H1 (cell line): ENCODE measurements around the gene CALHM5. TPM values are rescaled to one million over a fixed set of nuclear protein-coding genes. Genes with fewer than 3 reads are reported as not detected.

Experiments
- CTCF ChIA-PET: fragments of 300-600 bp; sonication (Branson Sonifier 250); formaldehyde crosslinking; loops from one replicate; lab custom pipeline; 2021; ENCODE audit not compliant: partially characterized antibody; lab: Charles Lee
- POLR2A ChIA-PET: fragments of 300-600 bp; sonication (Branson Sonifier 250); formaldehyde crosslinking; loops from one replicate; lab custom pipeline; 2021; ENCODE audit warnings: inconsistent platforms; ENCODE audit not compliant: partially characterized antibody; lab: Charles Lee
- DNase-seq, 2 experiments: peaks; one replicate each; pipeline versions ENCODE4 v3.0.0 to v3.0.0-alpha.2; 2010 to 2022; ENCODE audit warnings: low spot score in 2 of 2, low read depth in 1 of 2, mixed read lengths in 1 of 2
- FAIRE-seq: peaks from 2 replicates; lab custom pipeline; 2011; peaks lifted over from hg19 to GRCh38; lab: Jason Lieb, UNC
- H2AFZ ChIP-seq: 2 replicates; pipeline ENCODE4 v1.8.1; 2012; ENCODE audit warnings: low read length, inconsistent platforms
- H2AK5ac ChIP-seq: 2 replicates; pipeline ENCODE4 v1.6.1; 2013; ENCODE audit warnings: low read depth, low read length
- H2BK120ac ChIP-seq: replicated peaks from 2 replicates; pipeline ENCODE3; 2013; ENCODE audit warnings: low read depth, low read length, inconsistent platforms
- H2BK12ac ChIP-seq: 2 replicates; pipeline ENCODE4 v1.6.1; 2013; ENCODE audit warnings: low read depth, low read length
- H2BK15ac ChIP-seq: 2 replicates; pipeline ENCODE4 v1.6.1; 2013; ENCODE audit warnings: low read length
- H2BK20ac ChIP-seq: 2 replicates; pipeline ENCODE4 v1.6.1; 2013; ENCODE audit warnings: low read length
- H2BK5ac ChIP-seq: 2 replicates; pipeline ENCODE4 v1.6.1; 2013; ENCODE audit warnings: low read depth, low read length
- H3K14ac ChIP-seq: 2 replicates; pipeline ENCODE4 v1.6.1; 2013; ENCODE audit warnings: inconsistent platforms; ENCODE audit not compliant: insufficient read length
- H3K18ac ChIP-seq: 2 replicates; pipeline ENCODE4 v1.6.1; 2013; ENCODE audit warnings: low read length; ENCODE audit errors: extremely low read depth
- H3K23ac ChIP-seq: 2 replicates; pipeline ENCODE4 v1.6.1; 2013; ENCODE audit warnings: inconsistent platforms; ENCODE audit not compliant: insufficient read length
- H3K23me2 ChIP-seq: 2 replicates; pipeline ENCODE4 v1.6.1; 2013; ENCODE audit warnings: low read depth, low read length
- H3K27ac ChIP-seq: 2 replicates; pipeline ENCODE4 v1.6.1; 2011; ENCODE audit warnings: low read depth, low read length, inconsistent platforms
- H3K27me3 ChIP-seq, 4 experiments: replicated peaks in 1 of 4; 1 replicate in 1 of 4; 2 replicates in 3 of 4; pipeline versions ENCODE4 v1.6.1 to v1.8.1; 2011 to 2013; ENCODE audit warnings: low read length in 3 of 4, mild to moderate bottlenecking in 3 of 4, inconsistent platforms in 2 of 4, mixed read lengths in 2 of 4, moderate library complexity in 1 of 4; ENCODE audit not compliant: control insufficient read depth in 3 of 4, insufficient read depth in 3 of 4; ENCODE audit errors: extremely low read depth in 1 of 4
- H3K36me3 ChIP-seq, 4 experiments: 2 replicates each; pipeline versions ENCODE4 v1.6.1 to v1.8.1; 2011 to 2013; ENCODE audit warnings: mild to moderate bottlenecking in 4 of 4, low read length in 3 of 4, moderate library complexity in 2 of 4, control low read depth in 1 of 4, inconsistent platforms in 1 of 4; ENCODE audit not compliant: insufficient read depth in 4 of 4, control insufficient read depth in 2 of 4
- H3K4ac ChIP-seq: replicated peaks from 2 replicates; pipeline ENCODE3; 2013; ENCODE audit warnings: low read length, low read depth, mixed read lengths, inconsistent platforms; ENCODE audit not compliant: insufficient read length
- H3K4me1 ChIP-seq, 4 experiments: replicated peaks in 1 of 4; 1 replicate in 1 of 4; 2 replicates in 3 of 4; pipeline versions ENCODE4 v1.6.1 to v1.8.1; 2011 to 2013; ENCODE audit warnings: low read length in 3 of 4, inconsistent platforms in 2 of 4, mixed read lengths in 1 of 4; ENCODE audit not compliant: insufficient read depth in 4 of 4, control insufficient read depth in 3 of 4
- H3K4me2 ChIP-seq, 2 experiments: 2 replicates each; pipeline versions ENCODE4 v1.6.1 to v1.8.1; 2011 to 2013; ENCODE audit warnings: low read depth in 2 of 2, low read length in 2 of 2, control low read depth in 1 of 2, inconsistent platforms in 1 of 2, mild to moderate bottlenecking in 1 of 2; ENCODE audit not compliant: insufficient read depth in 1 of 2
- H3K4me3 ChIP-seq, 4 experiments: fragments of 200-600, 300-600 bp in 1 of 4; sonication (generic), shearing (Covaris generic), sonication (Bioruptor Twin) in 1 of 4; 2 replicates each; pipeline versions ENCODE4 v1.5.1 to v1.8.1; 2011 to 2016; ENCODE audit warnings: low read length in 4 of 4, low read depth in 3 of 4, control low read depth in 2 of 4, inconsistent platforms in 2 of 4, mild to moderate bottlenecking in 2 of 4, mixed read lengths in 1 of 4, moderate library complexity in 1 of 4; ENCODE audit not compliant: insufficient read depth in 2 of 4; ENCODE audit errors: extremely low read depth in 1 of 4
- H3K56ac ChIP-seq: replicated peaks from 2 replicates; pipeline ENCODE3; 2013; ENCODE audit warnings: low read depth, mild to moderate bottlenecking, mixed read lengths, low read length, inconsistent platforms; ENCODE audit not compliant: insufficient read length
- H3K79me1 ChIP-seq: 2 replicates; pipeline ENCODE4 v1.6.1; 2013; ENCODE audit warnings: low read depth, low read length, control low read depth
- H3K79me2 ChIP-seq, 2 experiments: 2 replicates each; pipeline versions ENCODE4 v1.6.1 to v1.8.1; 2012 to 2013; ENCODE audit warnings: low read length in 2 of 2, mild to moderate bottlenecking in 2 of 2, inconsistent platforms in 1 of 2; ENCODE audit not compliant: insufficient read depth in 2 of 2, control insufficient read depth in 1 of 2
- H3K9ac ChIP-seq, 4 experiments: replicated peaks in 1 of 4; 1 replicate in 1 of 4; 2 replicates in 3 of 4; pipeline versions ENCODE4 v1.6.1 to v1.8.1; 2011 to 2013; ENCODE audit warnings: low read depth in 3 of 4, low read length in 3 of 4, control low read depth in 2 of 4, mild to moderate bottlenecking in 2 of 4, moderate library complexity in 2 of 4, inconsistent platforms in 1 of 4; ENCODE audit errors: extremely low read depth in 1 of 4
- H3K9me3 ChIP-seq, 2 experiments: 2 replicates each; pipeline versions ENCODE4 v1.6.1 to v1.8.1; 2012 to 2013; ENCODE audit warnings: mild to moderate bottlenecking in 2 of 2, moderate library complexity in 2 of 2, control low read depth in 1 of 2, inconsistent platforms in 1 of 2, low read depth in 1 of 2, low read length in 1 of 2, mixed read lengths in 1 of 2; ENCODE audit not compliant: insufficient read depth in 2 of 2
- H4K20me1 ChIP-seq, 2 experiments: replicated peaks in 1 of 2; 2 replicates each; pipeline versions ENCODE3 to v1.8.1; 2011 to 2013; ENCODE audit warnings: inconsistent platforms in 2 of 2, low read length in 2 of 2, mild to moderate bottlenecking in 1 of 2; ENCODE audit not compliant: insufficient read depth in 2 of 2, control insufficient read depth in 1 of 2
- H4K5ac ChIP-seq: 2 replicates; pipeline ENCODE4 v1.6.1; 2013; ENCODE audit warnings: low read length, low read depth, mixed read lengths, inconsistent platforms; ENCODE audit not compliant: insufficient read length
- H4K8ac ChIP-seq: 2 replicates; pipeline ENCODE4 v1.8.0; 2013; ENCODE audit warnings: mild to moderate bottlenecking, moderate library complexity, low read length, inconsistent platforms; ENCODE audit not compliant: insufficient read depth; ENCODE audit errors: extremely low read depth
- H4K91ac ChIP-seq: replicated peaks from 2 replicates; pipeline ENCODE3; 2013; ENCODE audit warnings: low read length, mixed read lengths, inconsistent platforms; ENCODE audit not compliant: insufficient read length
- E2F6 ChIP-seq: IDR thresholded peaks from 2 replicates; pipeline ENCODE4 v1.6.1; 2012; ENCODE audit warnings: inconsistent platforms
- GABPA ChIP-seq: IDR thresholded peaks from 2 replicates; pipeline ENCODE4 v1.6.1; 2011; ENCODE audit warnings: mild to moderate bottlenecking, low read length, moderate library complexity, borderline replicate concordance; ENCODE audit not compliant: insufficient read depth
- HDAC2 ChIP-seq, 2 experiments: fragments of 300-600 bp in 1 of 2; sonication (generic) in 1 of 2; IDR thresholded peaks; 2 replicates each; pipeline ENCODE4 v1.6.1; 2011 to 2012; ENCODE audit warnings: low read depth in 2 of 2, low read length in 2 of 2, mild to moderate bottlenecking in 2 of 2, moderate library complexity in 2 of 2, borderline replicate concordance in 1 of 2, inconsistent platforms in 1 of 2
- KDM4A ChIP-seq: IDR thresholded peaks from one replicate; pipeline ENCODE4 v1.7.1; 2012; ENCODE audit warnings: low read depth, mild to moderate bottlenecking, moderate library complexity, low read length, inconsistent platforms; ENCODE audit not compliant: severe bottlenecking
- MAFK ChIP-seq: IDR thresholded peaks from 2 replicates; pipeline ENCODE4 v1.6.1; 2012; ENCODE audit warnings: low read depth, mild to moderate bottlenecking, improper control_type of control experiment, low read length
- MAX ChIP-seq: IDR thresholded peaks from 2 replicates; pipeline ENCODE4 v1.6.1; 2012; ENCODE audit warnings: inconsistent platforms
- NANOG ChIP-seq: IDR thresholded peaks from 2 replicates; pipeline ENCODE4 v1.6.1; 2011; ENCODE audit warnings: low read length, low read depth, mild to moderate bottlenecking, inconsistent platforms; ENCODE audit not compliant: insufficient read depth, poor library complexity, severe bottlenecking
- RAD21 ChIP-seq, 2 experiments: IDR thresholded peaks in 1 of 2; conservative IDR thresholded peaks in 1 of 2; 2 replicates each; pipeline ENCODE4 v1.6.1; 2011; ENCODE audit warnings: low read depth in 2 of 2, low read length in 2 of 2, improper control_type of control experiment in 1 of 2, inconsistent platforms in 1 of 2, mild to moderate bottlenecking in 1 of 2, moderate library complexity in 1 of 2
- RBBP5 ChIP-seq: IDR thresholded peaks from 2 replicates; pipeline ENCODE4 v1.7.1; 2012; ENCODE audit warnings: low read depth, mild to moderate bottlenecking, inconsistent platforms, low read length, moderate library complexity, borderline replicate concordance
- SP4 ChIP-seq: IDR thresholded peaks from 2 replicates; pipeline ENCODE4 v1.6.1; 2012; ENCODE audit warnings: low read length, inconsistent platforms
- TCF12 ChIP-seq: IDR thresholded peaks from 2 replicates; pipeline ENCODE4 v1.6.1; 2011; ENCODE audit warnings: low read depth, mild to moderate bottlenecking, low read length
- YY1 ChIP-seq: IDR thresholded peaks from 2 replicates; pipeline ENCODE4 v1.6.1; 2011; ENCODE audit warnings: low read depth, mild to moderate bottlenecking, low read length
- ZNF274 ChIP-seq: IDR thresholded peaks from 2 replicates; pipeline ENCODE4 v1.7.0; 2012; ENCODE audit warnings: low read length, borderline replicate concordance; ENCODE audit errors: extremely low read depth
- WGBS, 2 experiments: shearing (Covaris generic) in 1 of 2; methylation state at CpG; one replicate each; pipeline versions ENCODE4 v1.1.6 to v1.1.7; 2013 to 2015; ENCODE audit warnings: low lambda C conversion rate in 2 of 2, mixed read lengths in 2 of 2, inconsistent platforms in 1 of 2, low coverage in 1 of 2, missing lambda C conversion rate in 1 of 2; ENCODE audit not compliant: insufficient replicate concordance in 2 of 2, insufficient coverage in 1 of 2, insufficient read length in 1 of 2; ENCODE audit errors: extremely low coverage in 1 of 2, missing lambda C conversion rate in 1 of 2; 5-methylcytosine and 5-hydroxymethylcytosine counted together
- polyA plus RNA-seq, 7 experiments: library from polyadenylated mRNA; depleted of rRNA in 3 of 7; stranded (reverse) in 5 of 7; unstranded in 2 of 7; fragments of >200 nt in 5 of 7; fragments of 200-250 nt in 2 of 7; gene quantifications; 1 replicate in 5 of 7; 2 replicates in 1 of 7; 4 replicates in 1 of 7; pipeline versions ENCODE4 v1.2.1 to v1.2.3, GENCODE V29; 2011 to 2013; ENCODE audit warnings: missing spikeins in 2 of 7, mixed read lengths in 2 of 7
- total RNA-seq: library from RNA; stranded (reverse); fragmentation: NEBNext Ultra II Directional; extraction: Animal tissue kit (Norgen Biotek cat#: 25700); gene quantifications from 2 replicates; pipeline ENCODE4 v1.2.1, GENCODE V29; 2021

Gene CALHM5
- total and polyA plus RNA-seq, 2 of the 8 experiments (the other 6 are each of a cell fraction or from before 2014, with no cell fraction given) = 0.05 to 0.09 TPM

GRCh38 chr6:116507324-116507723, 4.1 kb upstream of the CALHM5 start:
- H4K8ac ChIP-seq = no peak overlapping the region
- no peak overlapping the region for H3K27ac ChIP-seq
- no peak overlapping the region for H2BK5ac ChIP-seq
- no peak overlapping the region for H2BK120ac ChIP-seq
- CTCF ChIA-PET = interaction anchor here (1.0 kb wide), 1 partner anchor 10 kb away, joined by 3 read pairs; no protein-coding TSS in a partner anchor
- FAIRE-seq = no peak
- no peak overlapping the region for H3K4me3 ChIP-seq
- H3K18ac ChIP-seq = no peak overlapping the region
- H3K4me1 ChIP-seq = peaks cover 0 to 7% (median 4%) of the 10 kb centered on the region in 4 experiments; a peak in 4 of 7 replicates
- no peak overlapping the region for H2AFZ ChIP-seq
- no peaks in the 10 kb centered on the region for H3K79me2 ChIP-seq
- no peak overlapping the region for H3K23ac ChIP-seq
- POLR2A ChIA-PET = no interaction called here
- no peak overlapping the region for H2BK12ac ChIP-seq
- H3K56ac ChIP-seq = no peak overlapping the region
- no peak overlapping the region for H4K91ac ChIP-seq
- no peak overlapping the region for H3K9ac ChIP-seq
- H2AK5ac ChIP-seq = no peak overlapping the region
- no peak overlapping the region for H2BK15ac ChIP-seq
- H3K36me3 ChIP-seq = no peaks in the 10 kb centered on the region
- H3K27me3 ChIP-seq = no peaks in the 10 kb centered on the region
- H3K23me2 ChIP-seq = no peaks in the 10 kb centered on the region
- 79% methylated on average over 3 of the region's 3 CpGs; no CpG with 5 or more reads in 1 of the 2 experiments for WGBS, 2 experiments
- no peak overlapping the region for H2BK20ac ChIP-seq
- H3K79me1 ChIP-seq = no peaks in the 10 kb centered on the region
- DNase-seq = no peak
- H3K4me2 ChIP-seq = no peak overlapping the region
- no peak overlapping the region for H3K14ac ChIP-seq
- H4K20me1 ChIP-seq = no peaks in the 10 kb centered on the region
- no peaks in the 10 kb centered on the region for H3K9me3 ChIP-seq
- no peak overlapping the region for H3K4ac ChIP-seq
- no peak overlapping the region for H4K5ac ChIP-seq
- TF ChIP-seq RBBP5 (no peak), E2F6 (no peak), YY1 (no peak), KDM4A (no peak), MAFK (no peak), GABPA (no peak), MAX (no peak), TCF12 (no peak), NANOG (no peak), HDAC2 (IDR thresholded peaks at IDR 0.05; ENCODE audit: borderline replicate concordance in 1 of 2, low read depth in 2 of 2, low read length in 2 of 2) (no peak), ZNF274 (no peak), RAD21 (IDR thresholded peaks at IDR 0.05 in 1 of 2, conservative IDR thresholded peaks at IDR 0.05 in 1 of 2; ENCODE audit: low read depth in 2 of 2, low read length in 2 of 2) (no peak), SP4 (no peak)
